SK-N-SH (cell line): ENCODE results near the gene IL1RL2. TPM values are rescaled to one million over a fixed set of nuclear protein-coding genes. Genes with fewer than 3 reads are reported as not detected.

Experiments
- CTCF ChIA-PET: fragments of 300-600, 350-600 bp; formaldehyde crosslinking; extraction: SDS; loops from one replicate; lab custom pipeline; 2021; lab: Yijun Ruan, JAX
- POLR2A ChIA-PET: fragments of 350-600 bp; sonication (Branson Sonifier 250); formaldehyde crosslinking; extraction: SDS; loops from one replicate; lab custom pipeline; 2020; ENCODE audit warnings: antibody characterized with exemption, inconsistent platforms; lab: Yijun Ruan, JAX
- DNase-seq: peaks from one replicate; pipeline ENCODE4 v3.0.0; 2012
- H2AFZ ChIP-seq: fragments of 200-600 bp; sonication (generic); 2 replicates; pipeline ENCODE4 v1.8.1; 2016; ENCODE audit warnings: antibody characterized with exemption, mild to moderate bottlenecking, low read depth
- H3F3A ChIP-seq: fragments of 200-600 bp; sonication (generic); replicated peaks from 2 replicates; pipeline ENCODE3; 2016; ENCODE audit warnings: antibody characterized with exemption, mild to moderate bottlenecking; ENCODE audit not compliant: insufficient read depth
- H3K27ac ChIP-seq, 2 experiments: fragments of 200-500 bp in 1 of 2; fragments of 200-600 bp in 1 of 2; sonication (Bioruptor generic) in 1 of 2; sonication (generic), shearing (Covaris generic) in 1 of 2; 2 replicates each; pipeline versions ENCODE4 v1.5.1 to v1.6.1; 2014 to 2016; ENCODE audit warnings: low read depth in 2 of 2, inconsistent platforms in 1 of 2, low read length in 1 of 2, mild to moderate bottlenecking in 1 of 2, mixed read lengths in 1 of 2
- H3K27me3 ChIP-seq: fragments of 200-600 bp; sonication (generic), shearing (Covaris generic); 2 replicates; pipeline ENCODE4 v1.6.1; 2016; ENCODE audit warnings: mixed run types; ENCODE audit not compliant: insufficient read depth
- H3K36me3 ChIP-seq, 2 experiments: fragments of 200-500 bp in 1 of 2; fragments of 200-600 bp in 1 of 2; sonication (Bioruptor generic) in 1 of 2; sonication (generic) in 1 of 2; replicated peaks in 1 of 2; 2 replicates each; pipeline versions ENCODE3 to v1.5.1; 2014 to 2016; ENCODE audit warnings: low read length in 1 of 2, mild to moderate bottlenecking in 1 of 2; ENCODE audit not compliant: insufficient read depth in 2 of 2, control insufficient read depth in 1 of 2
- H3K4me1 ChIP-seq, 2 experiments: fragments of 200-500 bp in 1 of 2; fragments of 200-600 bp in 1 of 2; sonication (Bioruptor generic) in 1 of 2; sonication (generic), shearing (Covaris generic) in 1 of 2; 2 replicates each; pipeline versions ENCODE4 v1.5.1 to v1.6.1; 2014 to 2016; ENCODE audit warnings: low read depth in 1 of 2, low read length in 1 of 2, mixed run types in 1 of 2; ENCODE audit not compliant: insufficient read depth in 2 of 2, control insufficient read depth in 1 of 2
- H3K4me2 ChIP-seq: fragments of 200-600 bp; sonication (generic), shearing (Covaris generic); 2 replicates; pipeline ENCODE4 v1.6.1; 2017; ENCODE audit warnings: mixed run types
- H3K4me3 ChIP-seq, 2 experiments: fragments of 200-500 bp in 1 of 2; fragments of 200-600 bp in 1 of 2; sonication (Bioruptor generic) in 1 of 2; sonication (generic), shearing (Covaris generic) in 1 of 2; 2 replicates each; pipeline versions ENCODE4 v1.5.1 to v1.8.1; 2014 to 2016; ENCODE audit warnings: low read depth in 2 of 2, inconsistent platforms in 1 of 2, low read length in 1 of 2, mild to moderate bottlenecking in 1 of 2, mixed read lengths in 1 of 2, moderate library complexity in 1 of 2
- H3K79me2 ChIP-seq: fragments of 200-600 bp; sonication (generic); 2 replicates; pipeline ENCODE4 v1.8.1; 2017; ENCODE audit warnings: mild to moderate bottlenecking; ENCODE audit not compliant: insufficient read depth
- H3K9ac ChIP-seq: fragments of 200-600 bp; sonication (generic); 2 replicates; pipeline ENCODE4 v1.6.1; 2017; ENCODE audit warnings: mixed run types
- H3K9me2 ChIP-seq: fragments of 200-600 bp; sonication (generic); 2 replicates; pipeline ENCODE4 v1.6.1; 2017; ENCODE audit warnings: mixed run types
- H3K9me3 ChIP-seq: fragments of 200-600 bp; sonication (generic); 2 replicates; pipeline ENCODE4 v1.6.1; 2017; ENCODE audit warnings: mixed run types, mild to moderate bottlenecking, moderate library complexity
- H4K20me1 ChIP-seq: fragments of 200-600 bp; sonication (generic); 2 replicates; pipeline ENCODE4 v1.6.1; 2017; ENCODE audit warnings: mild to moderate bottlenecking, mixed run types; ENCODE audit not compliant: insufficient read depth
- CTCF ChIP-seq: fragments of 200-600 bp; sonication (generic); IDR thresholded peaks from 2 replicates; pipeline ENCODE4 v1.6.1; 2017; ENCODE audit warnings: antibody characterized with exemption, mild to moderate bottlenecking, moderate library complexity
- EP300 ChIP-seq, 2 experiments: IDR thresholded peaks; 2 replicates each; pipeline versions ENCODE4 v1.4.0 to v1.6.1; 2012; ENCODE audit warnings: borderline replicate concordance in 1 of 2, low read depth in 1 of 2, low read length in 1 of 2
- FOSL2 ChIP-seq: IDR thresholded peaks from 2 replicates; pipeline ENCODE4 v1.4.0; 2012; ENCODE audit warnings: low read depth, mild to moderate bottlenecking, moderate library complexity, borderline replicate concordance
- GABPA ChIP-seq: IDR thresholded peaks from 2 replicates; pipeline ENCODE4 v1.4.0; 2012; ENCODE audit warnings: low read depth, mild to moderate bottlenecking
- MEF2A ChIP-seq: IDR thresholded peaks from 2 replicates; pipeline ENCODE4 v1.4.0; 2012; ENCODE audit warnings: low read depth, borderline replicate concordance
- MXI1 ChIP-seq: IDR thresholded peaks from 2 replicates; pipeline ENCODE4 v1.6.1; 2012; ENCODE audit warnings: mild to moderate bottlenecking, low read depth, low read length, improper control_type of control experiment
- PBX3 ChIP-seq: IDR thresholded peaks from 2 replicates; pipeline ENCODE4; 2012
- RFX5 ChIP-seq: IDR thresholded peaks from 2 replicates; pipeline ENCODE4 v1.6.1; 2012; ENCODE audit warnings: mild to moderate bottlenecking, improper control_type of control experiment, low read length
- WGBS: methylation state at CpG from one replicate; pipeline ENCODE4 v1.1.6; 2017; ENCODE audit warnings: low lambda C conversion rate; 5-methylcytosine and 5-hydroxymethylcytosine counted together
- polyA plus RNA-seq, 3 experiments: library from polyadenylated mRNA; depleted of rRNA; stranded (reverse); fragments of >200 nt; gene quantifications; 2 replicates each; pipeline ENCODE4 v1.2.3, GENCODE V29; 2012
- TF ChIP-seq, protein P1 (sequence below): IDR thresholded peaks from 2 replicates; pipeline ENCODE4 v1.6.1; 2012; ENCODE audit warnings: mild to moderate bottlenecking, low read depth, low read length, moderate library complexity

IL1RL2 gene
- polyA plus RNA-seq, 1 of the 3 experiments (the other 2 are of a cell fraction), result 0.05 TPM

DNA sequence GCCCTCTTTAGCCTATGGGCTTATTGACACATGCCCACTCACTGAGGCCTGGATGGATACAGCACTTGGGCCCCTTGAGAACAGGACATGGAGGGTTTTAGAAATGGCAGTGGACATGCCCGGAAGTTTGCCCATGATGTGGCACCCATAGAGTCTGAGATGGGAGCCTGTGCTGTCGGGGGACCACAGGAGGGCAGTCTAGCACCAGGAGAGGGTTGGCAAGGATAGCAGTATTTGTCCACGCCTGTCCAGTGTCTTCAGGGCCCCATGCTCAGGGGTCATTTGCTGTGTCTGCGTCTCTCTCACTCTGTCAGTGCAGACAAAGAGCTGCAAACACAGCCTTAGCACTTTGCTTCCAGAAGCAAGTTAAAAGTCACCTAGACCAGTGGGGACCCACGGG lies 48.7 kb downstream of the IL1RL2 start:
- Histone ChIP-seq H3K9ac (no peak overlapping the region), H2AFZ (no peak overlapping the region), H3F3A (no peaks in the 10 kb centered on the region), H3K9me3 (no peaks in the 10 kb centered on the region), H4K20me1 (no peaks in the 10 kb centered on the region), H3K36me3 (no peaks in the 10 kb centered on the region), H3K27ac (no peak overlapping the region), H3K27me3 (no peaks in the 10 kb centered on the region), H3K9me2 (no peaks in the 10 kb centered on the region), H3K4me2 (no peak overlapping the region), H3K79me2 (no peaks in the 10 kb centered on the region), H3K4me3 (no peak overlapping the region), H3K4me1 (peaks cover 0 to 1% of the 10 kb centered on the region in 2 experiments; a peak in 1 of 4 replicates)
- ChIA-PET POLR2A (no interaction called here), CTCF (interaction anchor here (0.7 to 4.0 kb wide), 2 partner anchors 156 to 215 kb away, joined by 3 to 23 read pairs; no protein-coding TSS in a partner anchor)
- 29% methylated on average over 5 of the region's 5 CpGs for WGBS
- TF ChIP-seq PBX3 (no peak), GABPA (no peak), CTCF (peak; percentile 31; the same call in 1 of the 2 replicates)
- DNase-seq, result no peak

GRCh38 chr2:102236132-102236531 lies 49.3 kb downstream of the IL1RL2 start:
- DNase-seq, result no peak
- H3K9me2 ChIP-seq, result no peaks in the 10 kb centered on the region
- no peak overlapping the region for H2AFZ ChIP-seq
- H3K36me3 ChIP-seq, result no peaks in the 10 kb centered on the region
- H3F3A ChIP-seq, result no peaks in the 10 kb centered on the region
- no peak overlapping the region for H3K27ac ChIP-seq
- H3K4me1 ChIP-seq, result peaks cover 0 to 4% of the 10 kb centered on the region in 2 experiments; a peak in 1 of 4 replicates
- ChIA-PET CTCF (no interaction called here), POLR2A (no interaction called here)
- H3K79me2 ChIP-seq, result no peaks in the 10 kb centered on the region
- no peak overlapping the region for H3K9ac ChIP-seq
- H3K27me3 ChIP-seq, result no peaks in the 10 kb centered on the region
- H4K20me1 ChIP-seq, result no peaks in the 10 kb centered on the region
- TF ChIP-seq, protein P1, sequence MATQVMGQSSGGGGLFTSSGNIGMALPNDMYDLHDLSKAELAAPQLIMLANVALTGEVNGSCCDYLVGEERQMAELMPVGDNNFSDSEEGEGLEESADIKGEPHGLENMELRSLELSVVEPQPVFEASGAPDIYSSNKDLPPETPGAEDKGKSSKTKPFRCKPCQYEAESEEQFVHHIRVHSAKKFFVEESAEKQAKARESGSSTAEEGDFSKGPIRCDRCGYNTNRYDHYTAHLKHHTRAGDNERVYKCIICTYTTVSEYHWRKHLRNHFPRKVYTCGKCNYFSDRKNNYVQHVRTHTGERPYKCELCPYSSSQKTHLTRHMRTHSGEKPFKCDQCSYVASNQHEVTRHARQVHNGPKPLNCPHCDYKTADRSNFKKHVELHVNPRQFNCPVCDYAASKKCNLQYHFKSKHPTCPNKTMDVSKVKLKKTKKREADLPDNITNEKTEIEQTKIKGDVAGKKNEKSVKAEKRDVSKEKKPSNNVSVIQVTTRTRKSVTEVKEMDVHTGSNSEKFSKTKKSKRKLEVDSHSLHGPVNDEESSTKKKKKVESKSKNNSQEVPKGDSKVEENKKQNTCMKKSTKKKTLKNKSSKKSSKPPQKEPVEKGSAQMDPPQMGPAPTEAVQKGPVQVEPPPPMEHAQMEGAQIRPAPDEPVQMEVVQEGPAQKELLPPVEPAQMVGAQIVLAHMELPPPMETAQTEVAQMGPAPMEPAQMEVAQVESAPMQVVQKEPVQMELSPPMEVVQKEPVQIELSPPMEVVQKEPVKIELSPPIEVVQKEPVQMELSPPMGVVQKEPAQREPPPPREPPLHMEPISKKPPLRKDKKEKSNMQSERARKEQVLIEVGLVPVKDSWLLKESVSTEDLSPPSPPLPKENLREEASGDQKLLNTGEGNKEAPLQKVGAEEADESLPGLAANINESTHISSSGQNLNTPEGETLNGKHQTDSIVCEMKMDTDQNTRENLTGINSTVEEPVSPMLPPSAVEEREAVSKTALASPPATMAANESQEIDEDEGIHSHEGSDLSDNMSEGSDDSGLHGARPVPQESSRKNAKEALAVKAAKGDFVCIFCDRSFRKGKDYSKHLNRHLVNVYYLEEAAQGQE, result no peak
- TF ChIP-seq MEF2A, result no peak
- TF ChIP-seq FOSL2, result no peak
- no peak for TF ChIP-seq MXI1
- TF ChIP-seq EP300 (IDR thresholded peaks at IDR 0.05; ENCODE audit: borderline replicate concordance in 1 of 2, low read depth in 1 of 2, low read length in 1 of 2), result no peak
- no peak for TF ChIP-seq RFX5
- 54% methylated on average over 5 of the region's 5 CpGs for WGBS
- no peaks in the 10 kb centered on the region for H3K9me3 ChIP-seq
- H3K4me3 ChIP-seq, result no peak overlapping the region
- no peak overlapping the region for H3K4me2 ChIP-seq
